OCI-LY7 (cell line): ENCODE measurements around the gene DNAJC7.

ENCODE experiments used
- CTCF ChIP-seq: fragments of 200-600 bp; sonication (generic); conservative IDR thresholded peaks from 2 replicates; pipeline ENCODE4 v1.5.1; 2014; ENCODE audit warnings: mild to moderate bottlenecking, antibody characterized with exemption, low read length, moderate library complexity, mixed read lengths
- EZH2phosphoT487 ChIP-seq: fragments of 200-600 bp; sonication (generic); IDR thresholded peaks from 2 replicates; pipeline ENCODE4 v1.6.1; 2018; ENCODE audit warnings: low read depth, borderline replicate concordance, mild to moderate bottlenecking, mixed run types, antibody characterized with exemption, low read length, moderate library complexity, mixed read lengths

- TF ChIP-seq CTCF (no peak), EZH2phosphoT487 (no peak)
Observed at GRCh38 chr17:41957031-41957868, 60.0 kb downstream of the DNAJC7 start.
